Uterus (tissue), 2 donors: ENCODE results near the gene GNL3.

Experiments
- POLR2A ChIP-seq, 2 donors: fragments of 450-650 bp; IDR thresholded peaks; one replicate each; pipeline ENCODE4 v1.6.1; 2016; ENCODE audit warnings: antibody characterized with exemption in 2 of 2, mild to moderate bottlenecking in 1 of 2, moderate library complexity in 1 of 2
- TF ChIP-seq, protein P1 (sequence below), 4 experiments: fragments of 200-600 bp in 2 of 4; fragments of 450-650 bp in 2 of 4; sonication (generic) in 2 of 4; IDR thresholded peaks; one replicate each; pipeline ENCODE4 v1.5.1; 2016 to 2019; ENCODE audit warnings: antibody characterized with exemption in 4 of 4, mild to moderate bottlenecking in 2 of 4, moderate library complexity in 1 of 4

DNA sequence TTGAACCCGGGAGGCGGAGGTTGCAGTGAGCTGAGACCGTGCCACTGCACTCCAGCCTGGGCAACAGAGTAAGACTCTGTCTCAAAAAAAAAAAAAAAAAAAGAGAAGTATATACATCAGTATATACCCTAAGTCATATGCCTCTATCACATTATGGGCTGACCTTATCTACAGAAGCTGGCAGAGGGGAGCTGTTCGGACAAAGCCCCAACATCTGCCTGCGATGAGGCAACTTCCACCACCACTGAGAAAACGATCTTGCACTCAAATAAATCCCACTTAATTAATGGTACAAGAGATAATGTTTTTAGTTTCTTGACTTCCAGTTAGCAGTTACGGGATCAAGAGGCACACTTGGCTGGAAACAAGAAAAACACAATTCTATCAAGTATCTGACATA lies 17.5 kb downstream of the GNL3 start:
- no peak for TF ChIP-seq POLR2A (IDR thresholded peaks at IDR 0.05)
- TF ChIP-seq, protein P1, sequence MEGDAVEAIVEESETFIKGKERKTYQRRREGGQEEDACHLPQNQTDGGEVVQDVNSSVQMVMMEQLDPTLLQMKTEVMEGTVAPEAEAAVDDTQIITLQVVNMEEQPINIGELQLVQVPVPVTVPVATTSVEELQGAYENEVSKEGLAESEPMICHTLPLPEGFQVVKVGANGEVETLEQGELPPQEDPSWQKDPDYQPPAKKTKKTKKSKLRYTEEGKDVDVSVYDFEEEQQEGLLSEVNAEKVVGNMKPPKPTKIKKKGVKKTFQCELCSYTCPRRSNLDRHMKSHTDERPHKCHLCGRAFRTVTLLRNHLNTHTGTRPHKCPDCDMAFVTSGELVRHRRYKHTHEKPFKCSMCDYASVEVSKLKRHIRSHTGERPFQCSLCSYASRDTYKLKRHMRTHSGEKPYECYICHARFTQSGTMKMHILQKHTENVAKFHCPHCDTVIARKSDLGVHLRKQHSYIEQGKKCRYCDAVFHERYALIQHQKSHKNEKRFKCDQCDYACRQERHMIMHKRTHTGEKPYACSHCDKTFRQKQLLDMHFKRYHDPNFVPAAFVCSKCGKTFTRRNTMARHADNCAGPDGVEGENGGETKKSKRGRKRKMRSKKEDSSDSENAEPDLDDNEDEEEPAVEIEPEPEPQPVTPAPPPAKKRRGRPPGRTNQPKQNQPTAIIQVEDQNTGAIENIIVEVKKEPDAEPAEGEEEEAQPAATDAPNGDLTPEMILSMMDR (IDR thresholded peaks at IDR 0.05), result no peak
